SU-DHL-6 (cell line): ENCODE results near the gene PPIL4.

Source experiments
- H2AFZ ChIP-seq: fragments of 200-600 bp; sonication (generic); 2 replicates; pipeline ENCODE4 v1.6.1; 2014; ENCODE audit warnings: low read depth, mild to moderate bottlenecking, moderate library complexity, mixed read lengths, antibody characterized with exemption, low read length; ENCODE audit not compliant: severe bottlenecking
- H3F3A ChIP-seq: fragments of 200-600 bp; shearing (Covaris generic); 2 replicates; pipeline ENCODE4 v1.6.0; 2016; ENCODE audit warnings: antibody characterized with exemption, mild to moderate bottlenecking; ENCODE audit not compliant: insufficient read depth
- H3K27ac ChIP-seq: fragments of 200-600 bp; sonication (generic); 2 replicates; pipeline ENCODE4 v1.5.1; 2016; ENCODE audit warnings: low read depth, mild to moderate bottlenecking, low read length, moderate library complexity, mixed read lengths
- H3K27me3 ChIP-seq: fragments of 200-600 bp; sonication (generic), shearing (Covaris generic); 2 replicates; pipeline ENCODE4 v1.6.0; 2014; ENCODE audit warnings: mild to moderate bottlenecking, low read length
- H3K36me3 ChIP-seq: fragments of 200-600 bp; sonication (generic); 2 replicates; pipeline ENCODE4 v1.6.1; 2014; ENCODE audit warnings: mild to moderate bottlenecking, low read length, mixed read lengths
- H3K4me2 ChIP-seq: fragments of 300-600, 200-600 bp; shearing (Covaris generic), sonication (generic); 2 replicates; pipeline ENCODE4 v1.6.0; 2014; ENCODE audit warnings: low read length, low read depth, mild to moderate bottlenecking; ENCODE audit not compliant: poor library complexity, severe bottlenecking
- H3K4me3 ChIP-seq: fragments of 200-600 bp; sonication (generic); 2 replicates; pipeline ENCODE4 v1.5.1; 2014; ENCODE audit warnings: antibody characterized with exemption, low read length, mild to moderate bottlenecking, mixed read lengths; ENCODE audit not compliant: insufficient read depth, poor library complexity, severe bottlenecking
- H3K79me2 ChIP-seq: fragments of 200-600 bp; sonication (generic); 2 replicates; pipeline ENCODE4 v1.6.1; 2014; ENCODE audit warnings: mild to moderate bottlenecking, low read length, moderate library complexity; ENCODE audit not compliant: insufficient read depth
- H3K9ac ChIP-seq: fragments of 200-600 bp; sonication (generic); 2 replicates; pipeline ENCODE4 v1.7.0; 2014; ENCODE audit warnings: mild to moderate bottlenecking, low read length
- H3K9me2 ChIP-seq: fragments of 200-600 bp; sonication (generic); replicated peaks from 2 replicates; pipeline ENCODE4 v1.6.1; 2014; ENCODE audit warnings: low read length; ENCODE audit not compliant: insufficient read depth
- H3K9me3 ChIP-seq: fragments of 200-600 bp; sonication (generic); 2 replicates; pipeline ENCODE4 v1.6.1; 2014; ENCODE audit warnings: low read length, mixed read lengths; ENCODE audit not compliant: insufficient read depth
- H4K20me1 ChIP-seq: fragments of 200-600 bp; sonication (generic); 2 replicates; pipeline ENCODE4 v1.6.1; 2014; ENCODE audit warnings: low read depth, mild to moderate bottlenecking, antibody characterized with exemption, low read length, moderate library complexity, mixed read lengths
- CTCF ChIP-seq: fragments of 200-600 bp; sonication (generic); IDR thresholded peaks from one replicate; pipeline ENCODE4 v1.5.1; 2017; ENCODE audit warnings: antibody characterized with exemption, mild to moderate bottlenecking, low read length, moderate library complexity; ENCODE audit not compliant: insufficient read depth, poor library complexity, severe bottlenecking
- EZH2phosphoT487 ChIP-seq: fragments of 200-600 bp; sonication (generic), shearing (Covaris generic); conservative IDR thresholded peaks from 2 replicates; pipeline ENCODE4 v1.6.1; 2018; ENCODE audit warnings: mild to moderate bottlenecking, antibody characterized with exemption, low read length, moderate library complexity, mixed read lengths

The PPIL4 gene

DNA sequence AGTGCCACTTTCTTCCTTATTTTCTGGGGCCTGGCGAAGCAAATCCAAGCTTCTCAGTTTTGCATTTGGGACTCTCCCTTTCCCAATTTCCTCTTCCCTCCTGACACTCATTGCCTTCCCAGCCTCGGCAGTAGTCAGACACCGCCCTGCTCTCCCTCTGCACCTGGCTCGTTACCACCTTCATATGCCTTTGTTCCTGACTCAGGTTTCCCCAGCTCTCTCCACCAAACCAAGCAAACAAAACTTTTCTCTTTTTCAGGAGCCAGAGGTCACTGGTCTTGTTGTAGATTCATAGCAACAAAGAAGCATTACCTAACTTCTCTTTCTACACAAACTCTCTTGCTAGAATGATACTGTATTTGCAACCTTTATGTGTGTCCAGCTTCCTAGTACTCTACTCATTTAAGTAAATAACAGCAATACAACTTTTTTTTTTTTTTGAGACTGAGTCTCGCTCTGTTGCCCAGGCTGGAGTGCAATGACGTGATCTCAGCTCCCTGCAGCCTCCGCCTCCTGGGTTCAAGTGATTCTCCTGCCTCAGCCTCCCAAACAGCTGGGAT lies 52.0 kb downstream of the PPIL4 start:
- H3F3A ChIP-seq = no peaks in the 10 kb centered on the region
- H3K36me3 ChIP-seq = no peaks in the 10 kb centered on the region
- no peaks in the 10 kb centered on the region for H3K9me3 ChIP-seq
- H3K4me2 ChIP-seq = no peak overlapping the region
- H3K4me3 ChIP-seq = no peak overlapping the region
- no peaks in the 10 kb centered on the region for H3K27me3 ChIP-seq
- no peak overlapping the region for H2AFZ ChIP-seq
- no peak overlapping the region for H3K9ac ChIP-seq
- TF ChIP-seq CTCF (no peak), EZH2phosphoT487 (no peak)
- no peaks in the 10 kb centered on the region for H3K9me2 ChIP-seq
- H3K79me2 ChIP-seq = no peaks in the 10 kb centered on the region
- no peak overlapping the region for H3K27ac ChIP-seq
- H4K20me1 ChIP-seq = no peaks in the 10 kb centered on the region

- no peak overlapping the region for H3K27ac ChIP-seq
These were observed 53.0 kb downstream of the PPIL4 start for GRCh38 chr6:149492798-149493343.

DNA sequence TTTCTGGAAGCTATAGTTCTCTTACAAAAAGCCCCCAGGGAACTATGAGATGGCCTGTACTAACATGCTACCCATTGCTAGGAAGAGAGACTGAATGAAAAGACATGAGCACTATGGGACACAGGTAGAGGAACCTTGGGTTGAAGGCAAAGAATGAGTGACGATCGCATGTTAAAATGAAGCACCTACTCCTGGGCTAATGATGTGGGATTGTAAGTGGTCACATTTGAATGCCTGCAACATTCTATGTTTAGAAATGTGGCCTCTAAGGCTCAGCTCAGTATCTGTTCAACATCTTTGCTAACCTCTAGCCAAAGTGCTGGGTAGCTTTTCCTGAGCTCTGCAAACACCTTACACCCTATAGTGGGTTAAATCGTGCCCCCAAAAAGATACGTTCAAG lies 55.9 kb downstream of the PPIL4 start:
- Histone ChIP-seq H3K4me2 (no peak overlapping the region), H3K36me3 (no peaks in the 10 kb centered on the region), H3K9me2 (no peaks in the 10 kb centered on the region), H3K79me2 (no peaks in the 10 kb centered on the region), H3K27ac (no peak overlapping the region), H3K4me3 (no peak overlapping the region), H3K27me3 (no peaks in the 10 kb centered on the region), H2AFZ (no peak overlapping the region), H3K9me3 (no peaks in the 10 kb centered on the region), H3K9ac (no peak overlapping the region), H4K20me1 (no peaks in the 10 kb centered on the region), H3F3A (peaks cover 6% of the 10 kb centered on the region; the same call in 1 of the 2 replicates)
- TF ChIP-seq EZH2phosphoT487 (no peak), CTCF (no peak)

More at GRCh38 chr6:149492798-149493343, 53.0 kb downstream of the PPIL4 start:
- H3K4me2 ChIP-seq = no peak overlapping the region
- H3K36me3 ChIP-seq = no peaks in the 10 kb centered on the region
- H3K79me2 ChIP-seq = no peaks in the 10 kb centered on the region
- H3K9me2 ChIP-seq = no peaks in the 10 kb centered on the region
- H3K9me3 ChIP-seq = no peaks in the 10 kb centered on the region
- no peaks in the 10 kb centered on the region for H3K27me3 ChIP-seq
- no peak overlapping the region for H3K9ac ChIP-seq
- H4K20me1 ChIP-seq = no peaks in the 10 kb centered on the region
- H3F3A ChIP-seq = no peaks in the 10 kb centered on the region
- H3K4me3 ChIP-seq = no peak overlapping the region
- no peak for TF ChIP-seq CTCF
- TF ChIP-seq EZH2phosphoT487 = no peak
- no peak overlapping the region for H2AFZ ChIP-seq
